Head of caudate nucleus (tissue), 42 donors: ENCODE data around the gene KRTAP10-12.

Experiments used
- DNase-seq, 42 donors: peaks; one replicate each; pipeline versions ENCODE4 v3.0.0 to v3.0.0-alpha.2; 2020 to 2021; ENCODE audit warnings: mixed read lengths in 7 of 42
- intact Hi-C: fragments of 100-400 bp; cut with DNase I; formaldehyde crosslinking; loops from one replicate; pipeline ENCODE4 v1.15.0; 2022

The KRTAP10-12 gene

DNA sequence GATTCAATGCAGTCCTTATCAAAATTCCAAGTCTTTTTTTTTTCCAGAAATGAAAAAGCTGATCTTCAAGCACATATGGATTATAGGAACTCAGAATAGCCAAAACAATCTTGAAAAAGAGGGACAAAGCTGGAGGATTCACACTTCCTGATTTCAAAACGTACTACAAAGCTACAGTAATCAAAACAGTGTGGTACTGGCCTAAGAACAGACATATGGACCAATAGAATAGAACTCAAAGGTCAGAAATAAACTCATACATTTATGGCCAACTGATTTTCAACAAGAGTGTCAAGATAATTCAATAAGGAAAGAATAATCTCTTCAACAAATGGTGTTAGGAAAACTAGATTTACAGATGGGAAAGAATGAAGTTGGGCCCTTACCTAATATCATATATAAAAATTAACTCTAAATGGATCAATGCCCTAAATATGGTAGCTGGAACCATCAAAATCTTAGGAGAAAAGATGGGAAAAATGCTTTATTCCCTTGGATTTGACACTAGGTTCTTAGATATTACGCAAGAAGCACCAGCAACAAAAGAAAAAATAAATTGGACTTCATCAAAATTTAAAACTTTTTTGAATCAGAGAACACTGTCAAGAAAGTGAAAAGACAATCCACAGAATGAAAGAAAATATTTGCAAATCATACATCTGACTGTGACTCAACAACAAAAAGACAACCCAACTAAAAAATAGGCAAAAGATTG is 4.0 kb upstream of the KRTAP10-12 start:
- no peak for DNase-seq
- intact Hi-C loops: no loop called here

DNA sequence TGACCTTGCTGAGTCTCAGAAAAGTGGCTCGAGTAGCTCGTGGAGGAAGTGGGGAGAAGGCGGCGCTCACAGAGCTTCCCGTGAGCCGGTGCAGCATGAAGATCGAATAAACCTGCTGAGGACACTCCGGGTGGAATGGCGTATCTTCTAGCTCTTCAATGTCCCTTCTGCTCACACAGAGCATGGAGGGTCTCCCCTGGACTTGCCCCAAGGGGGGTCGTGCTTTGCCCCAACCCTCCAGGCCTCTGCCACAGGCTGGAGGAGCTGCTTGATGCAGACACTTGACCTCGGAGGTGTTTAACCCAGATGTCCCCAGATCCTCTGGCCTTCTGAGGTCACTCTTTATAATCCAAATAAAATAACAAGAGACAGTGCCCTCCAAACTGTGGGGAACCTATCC is 2.2 kb upstream of the KRTAP10-12 start:
- intact Hi-C loops: no loop called here
- DNase-seq: peak in 4 of 42 donors; percentile 8 to 26 (median 16)

DNA sequence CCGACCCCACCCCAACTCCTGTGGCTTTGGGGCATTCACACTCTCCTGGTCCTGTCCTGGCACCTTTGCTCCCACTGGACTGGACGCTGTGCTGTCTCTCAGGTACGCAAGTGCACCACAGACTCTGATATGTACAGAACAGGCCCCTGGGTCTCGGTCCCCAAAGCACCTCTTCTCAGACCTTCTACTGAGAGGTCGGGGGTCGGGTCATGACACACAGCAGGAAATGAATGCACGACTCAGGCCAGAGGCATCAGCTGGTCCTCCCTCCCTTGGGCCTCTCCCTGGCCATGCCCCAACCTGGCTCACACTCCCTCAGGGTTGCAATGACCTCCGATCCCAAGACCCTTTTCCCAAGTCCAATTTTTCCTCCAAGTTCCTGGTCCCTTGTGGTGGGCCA is 1.8 kb upstream of the KRTAP10-12 start:
- intact Hi-C loops: no loop called here
- peak in 4 of 42 donors; percentile 2 to 30 (median 22) for DNase-seq

DNA sequence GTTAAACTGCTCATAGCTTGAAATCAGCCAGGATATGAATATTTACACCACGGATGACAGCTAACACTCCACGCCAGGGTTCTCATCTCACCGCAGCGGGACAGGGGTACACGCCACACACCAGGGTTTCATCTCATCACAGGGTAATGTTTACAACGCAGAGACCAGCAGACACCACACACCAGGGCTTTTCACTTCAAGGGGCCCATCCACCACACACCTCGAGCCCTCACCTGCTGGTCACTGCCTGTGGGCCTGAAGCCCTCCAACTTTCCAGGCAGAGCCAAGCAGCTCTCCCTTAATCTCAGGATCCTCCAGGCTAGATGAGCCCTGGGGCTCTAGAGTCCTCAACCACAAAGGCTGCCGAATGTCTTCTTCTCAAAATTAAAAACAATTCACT is 1.3 kb upstream of the KRTAP10-12 start:
- intact Hi-C loops: no loop called here
- peak in 3 of 42 donors; percentile 8 to 14 (median 13) for DNase-seq

DNA sequence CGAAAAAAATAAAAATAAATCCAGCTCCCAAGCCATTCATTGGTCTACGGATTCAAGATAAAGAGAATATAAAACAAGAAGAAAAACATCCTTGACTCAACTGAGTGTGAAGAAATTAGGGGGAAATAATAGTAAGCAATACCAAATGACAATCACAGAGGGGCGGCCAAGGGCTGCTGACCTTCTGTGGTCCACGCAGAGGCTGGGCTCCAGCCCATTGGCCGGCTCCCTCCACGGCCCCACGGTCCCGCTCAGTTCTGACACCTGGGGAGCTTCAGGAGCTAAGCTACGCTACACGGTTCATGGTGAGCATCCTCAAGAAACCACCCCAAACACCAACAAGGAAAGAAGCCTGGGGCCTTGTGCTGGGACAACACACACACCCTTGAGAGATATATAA is 400 bp upstream of the KRTAP10-12 start:
- intact Hi-C loops: no loop called here
- peak in 2 of 42 donors; percentile 5 to 10 for DNase-seq

DNA sequence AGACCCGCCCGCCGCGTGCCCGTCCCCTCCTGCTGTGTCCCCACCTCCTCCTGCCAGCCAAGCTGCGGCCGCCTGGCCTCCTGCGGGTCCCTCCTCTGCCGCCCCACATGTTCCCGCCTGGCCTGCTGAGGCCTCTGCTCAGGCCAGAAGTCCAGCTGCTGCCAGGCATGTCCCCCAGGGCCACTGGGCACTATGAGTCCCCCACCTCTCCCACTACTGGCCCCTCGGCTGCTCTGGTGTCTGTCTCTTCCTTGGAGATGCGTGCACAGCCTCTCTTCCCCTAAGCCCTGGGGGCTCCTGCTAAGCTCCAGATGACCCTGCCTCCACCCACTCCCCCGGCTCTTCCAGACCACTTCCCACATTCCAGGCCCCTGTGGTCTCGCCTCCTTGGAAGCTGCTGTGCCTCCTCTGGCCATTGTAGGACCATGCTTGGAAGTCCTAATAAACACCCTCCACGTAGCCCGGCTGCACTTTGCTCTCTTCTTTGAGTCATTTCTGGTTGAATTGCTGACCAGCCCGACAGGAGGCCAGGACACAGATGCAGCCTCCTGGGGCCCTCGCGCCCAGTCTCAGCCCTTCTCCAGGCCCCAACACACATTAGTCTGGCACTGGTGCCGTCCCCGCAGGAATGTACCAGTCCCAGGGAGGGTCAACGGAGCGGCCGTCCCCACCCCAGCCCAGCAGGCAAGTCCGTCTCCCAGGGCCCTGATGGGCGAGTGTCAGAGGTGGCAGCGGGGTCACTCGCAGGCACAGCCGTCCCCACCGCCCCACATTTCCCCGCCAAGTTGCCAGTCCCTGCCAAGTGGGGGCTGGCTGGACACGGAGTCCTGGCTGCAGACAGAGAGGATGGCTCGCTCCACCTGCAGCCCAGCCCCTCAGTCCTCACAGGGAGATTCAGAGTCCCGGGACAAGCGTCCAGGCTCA is 1.1 kb downstream of the KRTAP10-12 start:
- peak in 2 of 42 donors; percentile 25 to 32 for DNase-seq

DNA sequence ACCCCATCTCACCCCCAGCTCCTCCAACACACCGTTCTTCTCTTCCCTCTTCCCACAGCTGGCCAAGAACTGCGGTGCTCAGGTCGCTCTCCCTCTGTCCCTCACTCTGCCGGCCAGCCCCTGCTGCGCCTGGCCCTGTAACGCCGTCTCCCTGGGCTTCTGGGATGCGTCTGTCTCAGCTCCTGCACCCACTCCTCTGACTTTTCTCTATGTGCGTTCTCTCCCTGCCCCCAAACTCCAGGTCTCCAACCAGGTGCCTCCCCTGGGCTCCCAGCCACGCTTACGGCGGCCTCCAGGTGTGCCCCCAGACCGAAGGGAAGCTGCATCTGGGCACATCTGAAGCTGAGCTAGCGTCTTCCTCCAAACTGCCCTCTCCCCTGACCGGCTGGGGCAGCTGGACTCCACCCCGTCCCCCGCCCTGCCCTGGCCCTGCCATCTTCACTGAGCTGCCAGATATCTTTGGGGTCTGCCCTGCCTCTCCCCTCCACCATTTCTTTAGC is 2.6 kb downstream of the KRTAP10-12 start:
- intact Hi-C loops: no loop called here
- DNase-seq: peak in 4 of 42 donors; percentile 10 to 20 (median 11)

More for the DNA sequence above, 1.1 kb downstream of the KRTAP10-12 start:
- intact Hi-C loops: no loop called here

DNA sequence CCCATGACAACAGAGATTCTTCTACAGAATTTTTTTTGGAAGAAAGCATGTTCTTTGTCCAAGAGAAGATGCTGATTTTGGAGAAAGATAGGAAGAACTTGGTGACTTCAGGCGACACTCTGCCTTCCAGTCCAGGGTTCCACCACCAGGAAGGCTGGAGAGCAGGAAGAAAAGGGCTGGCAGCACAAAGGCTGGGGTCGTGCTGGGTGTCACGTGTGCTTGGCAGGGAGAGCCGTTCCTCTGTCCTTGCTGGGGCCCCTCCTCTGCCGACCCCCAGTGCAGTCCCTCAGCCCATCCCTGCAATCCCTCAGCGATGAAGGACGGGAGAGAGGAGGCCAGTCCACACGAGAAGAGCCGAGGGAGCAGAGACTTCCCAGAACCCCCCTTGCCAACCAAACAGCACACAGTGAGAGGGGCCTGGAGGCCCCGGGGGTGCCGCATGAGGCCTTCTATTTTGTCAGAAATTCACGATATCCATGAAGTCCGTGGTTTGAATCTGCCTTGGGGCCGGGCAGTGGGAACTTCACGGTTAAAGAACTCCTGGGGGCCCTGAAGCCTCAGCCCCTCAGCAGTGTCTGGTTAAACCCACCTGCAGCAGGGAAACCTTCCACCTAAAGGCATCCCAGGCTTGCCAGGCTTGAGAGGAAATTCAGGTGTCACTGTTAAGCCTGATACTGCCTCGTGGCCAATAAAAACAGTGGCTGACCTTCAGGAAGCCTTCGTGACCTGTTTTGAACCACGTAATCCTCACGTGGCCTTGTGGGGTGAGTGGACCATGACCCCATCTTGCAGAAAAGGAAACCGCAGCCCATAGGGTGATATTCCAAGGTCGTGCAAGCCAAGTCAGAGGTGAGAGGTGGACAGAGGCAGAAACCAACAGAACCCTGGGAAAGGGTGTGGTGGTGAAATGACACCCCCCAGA is 3.4 kb downstream of the KRTAP10-12 start:
- peak in 5 of 42 donors; percentile 2 to 28 (median 15) for DNase-seq
- intact Hi-C loops: no loop called here

DNA sequence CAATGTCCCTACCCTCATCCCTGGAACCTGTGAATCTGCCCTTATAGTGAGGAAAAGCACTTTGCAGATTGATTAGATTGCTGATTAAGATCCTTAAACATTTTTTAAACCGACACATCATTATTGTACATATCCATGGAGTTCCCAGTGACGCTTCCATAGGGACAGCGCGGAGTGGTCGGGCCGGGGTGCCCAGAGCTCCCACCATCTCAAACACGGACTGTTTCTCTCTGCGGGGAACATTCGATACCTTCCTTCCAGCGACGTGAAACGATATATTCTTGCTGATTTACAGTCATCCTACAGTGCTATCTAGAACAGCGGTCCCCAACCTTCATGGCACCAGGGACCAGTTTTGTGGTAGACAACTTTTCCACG is 4.0 kb downstream of the KRTAP10-12 start:
- intact Hi-C loops: no loop called here
- DNase-seq: peak in 4 of 42 donors; percentile 2 to 25 (median 14)

DNA sequence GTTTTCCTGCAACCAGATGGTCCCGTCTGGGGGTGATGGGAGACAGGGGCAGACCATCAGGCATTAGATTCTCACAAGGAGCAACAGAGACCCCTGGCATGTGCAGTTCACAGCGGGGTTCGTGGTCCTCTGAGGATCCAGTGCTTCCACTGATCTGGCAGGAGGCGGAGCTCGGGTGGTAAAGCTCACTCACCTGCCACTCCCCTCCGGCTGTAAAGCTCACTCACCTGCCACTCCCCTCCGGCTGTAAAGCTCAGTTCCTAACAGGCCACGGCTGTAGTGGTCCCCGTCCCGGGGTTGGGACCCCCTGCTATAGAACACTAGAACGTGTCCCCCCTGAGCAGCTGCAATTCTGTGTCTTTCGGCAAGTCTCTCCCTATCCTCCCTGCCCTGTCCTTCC is 4.6 kb downstream of the KRTAP10-12 start:
- intact Hi-C loops: no loop called here
- peak in 6 of 42 donors; percentile 2 to 27 (median 10) for DNase-seq

DNA sequence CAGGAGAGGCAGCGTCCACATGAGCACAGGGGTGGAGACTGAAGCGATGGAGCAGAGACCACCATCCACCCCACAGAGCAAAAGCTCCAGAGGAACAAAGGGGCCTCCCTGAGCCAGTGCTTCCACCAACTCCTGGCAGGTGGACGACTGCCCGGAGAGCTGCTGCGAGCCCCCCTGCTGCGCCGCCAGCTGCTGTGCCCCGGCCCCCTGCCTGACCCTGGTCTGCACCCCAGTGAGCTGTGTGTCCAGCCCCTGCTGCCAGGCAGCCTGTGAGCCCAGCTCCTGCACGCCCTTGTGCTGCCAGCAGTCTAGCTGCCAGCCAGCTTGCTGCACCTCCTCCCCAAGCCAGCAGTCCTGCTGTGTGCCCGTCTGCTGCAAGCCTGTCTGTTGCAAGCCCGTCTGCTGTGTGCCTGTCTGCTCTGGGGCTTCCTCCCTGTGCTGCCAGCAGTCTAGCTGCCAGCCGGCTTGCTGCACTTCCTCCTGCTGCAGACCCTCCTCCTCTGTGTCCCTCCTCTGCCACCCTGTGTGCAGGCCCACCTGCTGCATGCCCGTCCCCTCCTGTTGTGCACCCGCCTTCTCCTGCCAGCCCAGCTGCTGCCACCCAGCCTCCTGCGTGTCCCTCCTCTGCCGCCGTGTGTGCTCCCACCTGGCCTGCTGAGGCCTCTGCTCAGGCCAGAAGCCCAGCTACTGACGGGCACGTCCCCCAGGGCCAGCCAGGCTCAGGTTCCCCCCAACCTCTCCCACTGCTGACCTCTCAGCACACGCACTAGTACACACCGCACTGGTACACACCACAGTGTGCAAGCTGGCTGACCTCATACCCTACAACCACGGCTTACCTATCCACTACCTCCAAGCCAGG is 5.4 kb downstream of the KRTAP10-12 start:
- peak in 8 of 42 donors; percentile 1 to 21 (median 10) for DNase-seq

DNA sequence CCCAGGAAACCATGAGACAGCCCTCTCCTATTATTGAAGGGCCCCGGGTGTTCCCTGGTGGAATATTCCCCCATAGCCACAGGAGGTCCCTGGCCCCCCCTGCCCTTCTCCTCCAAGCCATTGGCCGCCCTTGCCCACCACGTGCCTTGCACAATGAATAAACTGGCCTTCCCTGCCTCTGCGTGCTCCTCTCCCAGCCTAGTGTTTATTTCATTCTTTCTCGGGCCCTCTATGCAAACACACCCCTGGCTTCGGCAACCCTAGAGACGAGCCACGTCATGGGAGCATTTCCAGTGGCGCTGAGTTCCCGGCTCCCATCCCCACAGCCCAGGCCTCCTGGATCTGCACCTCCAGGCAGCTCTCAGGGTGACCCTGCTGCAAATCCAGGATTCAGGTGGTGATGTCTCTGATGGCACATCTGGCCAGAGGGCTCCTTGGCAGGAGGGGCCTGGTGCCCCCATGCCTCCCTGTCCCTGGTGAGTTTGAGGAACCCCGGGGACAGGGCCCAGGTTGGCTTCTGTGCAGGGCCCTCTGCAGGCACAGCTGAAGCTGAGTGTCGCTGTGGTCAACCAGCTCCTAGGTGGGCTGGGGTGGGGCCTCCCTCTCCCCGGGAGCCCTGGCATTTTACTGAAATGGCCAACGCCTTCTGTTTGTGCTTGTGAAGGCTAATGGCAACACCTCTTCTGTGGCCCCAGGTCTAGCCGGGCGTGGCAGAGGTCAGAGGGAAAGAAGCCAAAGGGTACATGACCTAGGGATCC is 6.2 kb downstream of the KRTAP10-12 start:
- intact Hi-C loops: no loop called here
- DNase-seq: peak in 11 of 42 donors; percentile 3 to 29 (median 6)

More for the DNA sequence above, 5.4 kb downstream of the KRTAP10-12 start:
- intact Hi-C loops: no loop called here

DNA sequence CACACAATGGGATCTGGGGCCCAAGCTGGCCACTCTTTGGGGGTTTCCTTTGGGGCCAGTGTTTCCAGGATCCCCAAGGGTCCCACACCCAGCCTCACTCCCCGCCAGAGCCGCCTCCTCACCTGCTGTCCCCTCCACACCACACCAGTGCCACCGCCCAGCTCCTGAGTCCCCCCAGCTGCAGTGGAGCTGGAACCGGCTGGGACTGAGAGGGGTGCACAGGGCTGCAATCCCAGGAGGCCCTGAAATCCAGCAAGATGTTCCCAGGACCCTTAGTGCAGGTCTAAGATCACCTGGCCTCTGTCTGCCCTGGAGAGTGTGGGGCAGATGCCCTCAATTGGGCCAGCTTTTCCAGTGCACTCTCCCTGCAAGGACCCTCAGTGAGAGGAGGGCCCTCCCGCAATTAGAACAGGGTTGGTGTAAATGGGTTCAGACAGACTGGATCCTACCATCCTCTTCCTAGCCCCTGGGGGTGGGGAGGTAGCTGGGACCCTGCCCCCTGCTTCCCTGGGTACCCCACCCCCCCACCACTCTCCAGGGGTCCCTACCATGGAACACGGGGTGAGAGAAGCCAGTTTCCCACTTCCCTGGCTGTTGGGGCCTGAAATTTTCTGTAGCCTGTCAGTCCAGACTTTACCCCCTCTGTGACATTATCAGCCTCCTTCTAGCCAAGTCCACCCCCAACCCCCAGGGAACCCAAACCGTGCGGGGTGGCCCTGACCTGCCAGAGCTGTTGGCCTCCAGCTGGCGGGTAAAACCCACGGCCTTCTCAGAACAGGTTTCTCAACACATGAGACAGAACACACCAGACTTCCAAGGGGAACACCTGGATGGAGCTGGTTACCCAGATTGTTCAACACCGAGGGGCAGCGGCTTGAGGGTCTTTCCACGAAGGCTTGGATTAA is 7.0 kb downstream of the KRTAP10-12 start:
- intact Hi-C loops: no loop called here
- peak in 10 of 42 donors; percentile 3 to 37 (median 14) for DNase-seq

DNA sequence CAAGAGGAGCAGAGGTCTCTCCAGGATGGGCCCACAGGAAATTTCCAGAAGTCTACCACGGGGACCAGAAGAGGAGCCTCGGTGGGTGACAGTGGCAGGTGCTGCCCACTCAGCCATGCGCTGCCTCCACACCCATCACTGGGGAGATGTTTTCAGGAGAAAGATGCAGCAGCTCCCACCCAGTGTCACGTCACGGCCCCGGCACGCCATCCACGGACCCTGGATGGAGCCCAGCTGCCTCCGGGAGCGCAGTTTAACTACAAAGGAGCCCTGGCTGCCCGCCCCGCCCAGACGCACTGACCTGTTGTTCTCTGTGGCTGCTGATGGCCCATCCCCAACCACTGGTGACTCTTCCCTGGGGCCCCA is 7.6 kb downstream of the KRTAP10-12 start:
- peak in 11 of 42 donors; percentile 2 to 28 (median 11) for DNase-seq
- intact Hi-C loops: no loop called here

DNA sequence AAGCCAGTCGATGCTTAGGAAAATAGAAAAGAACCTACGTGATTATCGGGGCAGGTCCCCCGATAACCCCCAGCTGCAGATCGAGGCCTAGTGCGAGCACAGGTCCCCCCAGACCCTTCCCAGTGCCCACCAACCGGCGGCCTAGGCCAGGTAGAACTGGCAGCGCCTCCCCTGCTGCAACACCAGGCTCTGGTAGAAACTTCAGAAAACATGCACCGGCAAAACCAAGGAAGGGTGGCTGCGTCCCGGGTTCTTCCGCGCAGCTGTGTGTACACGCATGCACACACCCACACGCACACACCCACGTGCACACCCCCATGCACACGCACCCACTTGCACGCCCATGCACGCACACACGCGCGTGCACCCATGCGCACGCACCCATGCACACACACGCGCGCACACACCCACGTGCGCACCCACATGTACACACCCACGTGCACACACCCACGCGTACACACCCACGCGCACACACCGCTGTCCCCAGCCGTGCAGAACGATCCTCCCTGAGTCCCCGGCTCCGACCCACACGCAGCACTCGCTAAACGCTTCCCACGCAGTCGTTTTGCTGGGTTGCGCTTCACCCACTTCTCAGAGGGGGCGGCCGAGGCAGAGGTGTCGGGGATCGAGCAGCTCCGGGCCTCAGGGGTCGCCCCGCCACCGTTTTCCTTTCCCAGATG is 9.2 kb downstream of the KRTAP10-12 start:
- intact Hi-C loops: no loop called here
- peak in 35 of 42 donors; percentile 8 to 76 (median 43) for DNase-seq
